22Rv1 (cell line): ENCODE results near the gene HAND1.

Source experiments
- CTCF ChIP-seq: fragments of 450-650 bp; IDR thresholded peaks from 2 replicates; pipeline ENCODE4 v1.5.1; 2017; ENCODE audit warnings: mild to moderate bottlenecking
- ZFX ChIP-seq: fragments of 450-650 bp; IDR thresholded peaks from 2 replicates; pipeline ENCODE4 v1.6.1; 2017; ENCODE audit warnings: antibody characterized with exemption, borderline replicate concordance

DNA sequence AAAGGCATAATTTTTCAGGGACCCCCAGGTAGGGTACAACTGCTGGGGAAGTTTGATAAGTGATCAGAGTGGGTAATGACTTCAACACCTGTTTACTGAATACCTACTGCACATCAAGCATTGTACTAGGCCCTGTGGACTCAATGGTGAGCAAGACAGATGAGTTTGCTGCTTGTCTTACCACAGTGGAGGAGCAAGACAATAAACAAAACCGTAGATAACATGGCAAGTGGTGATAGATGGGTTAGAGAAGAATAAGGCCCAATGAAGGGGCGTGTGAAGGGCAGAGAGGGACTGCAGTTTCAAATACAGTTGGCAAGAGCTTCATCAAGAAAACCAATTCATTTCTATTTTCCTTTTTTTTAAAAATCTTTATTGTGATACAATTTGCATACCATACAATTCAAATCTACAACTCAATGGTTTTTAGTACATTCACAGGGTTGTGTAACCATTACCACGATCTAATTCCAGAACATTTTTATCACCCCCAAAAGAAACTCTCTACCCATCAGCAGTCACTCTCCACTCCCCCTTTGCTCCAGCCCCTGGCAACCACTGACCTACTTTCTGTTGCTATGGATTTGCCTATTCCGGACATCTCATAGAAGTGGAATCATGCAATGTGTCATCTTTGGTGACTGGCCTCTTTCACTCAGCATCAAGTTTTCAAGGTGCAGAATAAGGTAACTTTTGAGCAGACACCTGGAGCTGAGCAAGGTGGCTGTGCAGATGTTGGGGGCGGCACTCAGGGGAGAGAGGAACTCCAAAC is 31.9 kb upstream of the HAND1 start:
- no peak for TF ChIP-seq CTCF
- TF ChIP-seq ZFX = no peak
